Measurements from ENCODE around the gene CYB5A.

DNA sequence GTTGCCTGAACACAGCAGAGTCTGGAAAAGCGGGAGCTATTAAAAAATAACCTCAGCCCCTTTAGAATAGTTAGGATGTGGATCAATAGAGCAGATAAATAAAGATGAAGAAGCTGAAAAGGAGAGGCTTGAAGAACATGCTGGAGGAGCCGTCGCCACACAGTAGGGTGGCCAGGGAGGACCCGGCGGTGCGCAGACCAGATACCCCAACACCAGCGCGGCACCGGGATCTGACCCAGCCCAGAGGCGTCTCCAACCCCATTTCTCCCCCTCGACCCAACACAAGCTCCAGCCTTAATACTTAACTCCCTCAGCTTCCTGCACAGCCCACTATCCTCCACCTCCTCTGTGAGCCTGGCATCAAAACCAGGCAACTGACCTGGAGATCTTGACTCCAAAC lies 16.0 kb downstream of the CYB5A start:
- TF ChIP-seq, protein P1, sequence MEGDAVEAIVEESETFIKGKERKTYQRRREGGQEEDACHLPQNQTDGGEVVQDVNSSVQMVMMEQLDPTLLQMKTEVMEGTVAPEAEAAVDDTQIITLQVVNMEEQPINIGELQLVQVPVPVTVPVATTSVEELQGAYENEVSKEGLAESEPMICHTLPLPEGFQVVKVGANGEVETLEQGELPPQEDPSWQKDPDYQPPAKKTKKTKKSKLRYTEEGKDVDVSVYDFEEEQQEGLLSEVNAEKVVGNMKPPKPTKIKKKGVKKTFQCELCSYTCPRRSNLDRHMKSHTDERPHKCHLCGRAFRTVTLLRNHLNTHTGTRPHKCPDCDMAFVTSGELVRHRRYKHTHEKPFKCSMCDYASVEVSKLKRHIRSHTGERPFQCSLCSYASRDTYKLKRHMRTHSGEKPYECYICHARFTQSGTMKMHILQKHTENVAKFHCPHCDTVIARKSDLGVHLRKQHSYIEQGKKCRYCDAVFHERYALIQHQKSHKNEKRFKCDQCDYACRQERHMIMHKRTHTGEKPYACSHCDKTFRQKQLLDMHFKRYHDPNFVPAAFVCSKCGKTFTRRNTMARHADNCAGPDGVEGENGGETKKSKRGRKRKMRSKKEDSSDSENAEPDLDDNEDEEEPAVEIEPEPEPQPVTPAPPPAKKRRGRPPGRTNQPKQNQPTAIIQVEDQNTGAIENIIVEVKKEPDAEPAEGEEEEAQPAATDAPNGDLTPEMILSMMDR (IDR thresholded peaks at IDR 0.05): no peak
- TF ChIP-seq ZFX (IDR thresholded peaks at IDR 0.05; ENCODE audit: borderline replicate concordance): no peak

Measured in 22Rv1 (cell line).